ENCODE measurements around the gene CHD2.
A peak's percentile ranks its signal among the peaks of the same experiment; 100 is the strongest.

CHD2 gene

GRCh38 chr15:93042691-93043378 is 142.7 kb downstream of the CHD2 start:
- H3K27ac ChIP-seq: no peak overlapping the region
- no peak for DNase-seq (ENCODE audit: low read depth, low spot score)

GRCh38 chr15:93043621-93044300 is 143.6 kb downstream of the CHD2 start:
- no peak for DNase-seq (ENCODE audit: low read depth, low spot score)
- no peak overlapping the region for H3K27ac ChIP-seq

DNA sequence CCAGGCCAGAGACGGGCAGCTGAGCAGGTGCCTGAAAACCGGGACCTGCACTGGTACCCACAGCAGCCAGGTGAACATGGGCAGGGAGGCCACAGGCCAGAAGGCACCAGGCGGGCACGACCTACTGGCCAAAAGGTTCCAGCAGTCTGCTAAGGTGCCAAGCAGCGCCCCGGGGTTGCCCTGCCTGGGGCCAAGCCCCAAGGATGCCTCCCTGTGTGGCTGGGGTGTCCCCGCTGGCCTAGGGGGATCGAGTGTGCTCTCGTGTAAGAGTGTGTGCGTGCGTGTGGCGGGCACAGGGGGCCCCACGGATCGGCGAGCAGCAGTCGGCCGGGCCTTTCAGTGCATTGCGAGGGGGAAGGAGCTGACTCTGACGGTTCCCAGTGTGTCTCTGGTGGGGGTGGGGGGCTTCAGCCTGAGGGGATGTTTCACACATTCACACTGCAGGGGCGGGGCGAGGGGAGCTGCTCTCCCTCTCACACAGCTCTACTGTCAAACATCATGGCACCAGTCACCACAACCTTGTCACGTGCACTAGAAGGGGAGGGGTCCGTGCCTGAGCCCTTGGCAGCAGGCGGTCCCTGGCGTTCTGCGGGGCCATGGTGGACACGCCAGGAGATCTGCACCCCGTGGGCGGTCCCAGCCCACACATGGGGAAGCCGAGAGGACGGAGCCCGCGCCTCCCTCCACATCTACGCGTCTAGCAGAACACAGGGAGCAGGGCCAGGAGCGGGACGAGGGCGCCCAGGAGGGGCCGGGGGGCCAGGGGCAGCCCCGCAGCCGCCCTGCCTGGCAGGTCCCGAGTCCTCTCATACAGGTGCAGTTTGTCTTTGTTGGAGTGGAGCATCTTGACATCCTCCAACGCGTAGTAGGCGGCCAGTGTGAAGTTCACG is 144.4 kb downstream of the CHD2 start:
- no peak for DNase-seq (ENCODE audit: low read depth, low spot score)
- H3K27ac ChIP-seq: no peak overlapping the region

DNA sequence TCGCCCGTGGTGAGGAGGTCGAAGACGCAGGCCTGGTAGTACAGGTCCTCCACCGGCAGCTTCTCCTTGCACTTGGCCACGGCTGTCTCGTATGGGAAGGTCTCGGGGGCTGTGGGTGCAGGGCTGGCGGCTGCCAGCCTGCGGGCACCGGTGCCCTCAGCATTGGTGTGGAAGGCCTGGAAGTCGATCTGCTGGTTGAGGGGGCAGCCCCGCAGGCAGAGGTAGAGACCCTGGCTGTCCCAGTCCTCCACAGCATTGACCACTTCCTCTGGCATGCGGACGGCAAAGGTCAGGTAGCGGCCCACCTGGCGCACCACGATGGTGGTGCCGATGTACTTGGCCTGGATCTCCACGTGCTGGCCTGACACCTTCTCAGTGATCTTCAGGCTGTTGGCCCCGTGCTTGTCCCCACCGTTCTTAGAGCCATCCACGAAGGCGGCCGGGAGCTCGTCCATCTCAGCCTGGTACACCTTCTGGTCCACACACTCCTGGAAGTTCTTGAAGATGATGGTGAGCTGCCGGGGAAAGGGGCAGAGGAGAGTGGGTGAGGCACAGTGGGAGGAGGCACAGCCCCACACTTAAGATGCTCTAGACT is 145.2 kb downstream of the CHD2 start:
- no peak overlapping the region for H3K27ac ChIP-seq
- DNase-seq (ENCODE audit: low read depth, low spot score): no peak

DNA sequence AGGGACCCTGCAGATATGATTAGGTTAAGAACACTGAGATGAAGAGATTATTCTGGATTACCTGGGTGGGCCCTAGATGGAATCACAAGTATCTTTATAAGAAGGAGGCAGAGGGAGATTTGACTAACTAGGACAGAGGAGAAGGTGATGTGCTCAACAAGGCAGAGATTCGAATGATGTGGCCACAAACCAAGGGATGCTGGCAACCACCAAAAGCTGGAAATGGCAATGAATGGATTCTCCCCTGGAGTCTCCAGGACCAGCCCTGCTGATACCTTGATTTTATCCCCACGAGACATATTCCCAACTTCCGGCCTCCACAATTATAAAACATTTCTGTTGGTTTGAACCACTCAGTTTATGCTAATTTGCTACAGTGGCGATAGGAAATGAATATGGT is 146.0 kb downstream of the CHD2 start:
- no peak for DNase-seq (ENCODE audit: low read depth, low spot score)
- no peak overlapping the region for H3K27ac ChIP-seq

- no peak for DNase-seq (ENCODE audit: low read depth, low spot score)
- no peak overlapping the region for H3K27ac ChIP-seq
These were observed 146.6 kb downstream of the CHD2 start for GRCh38 chr15:93046721-93047120.

- no peak overlapping the region for H3K27ac ChIP-seq
- no peak for DNase-seq (ENCODE audit: low read depth, low spot score)
These were observed 147.7 kb downstream of the CHD2 start for GRCh38 chr15:93047621-93048425.

DNA sequence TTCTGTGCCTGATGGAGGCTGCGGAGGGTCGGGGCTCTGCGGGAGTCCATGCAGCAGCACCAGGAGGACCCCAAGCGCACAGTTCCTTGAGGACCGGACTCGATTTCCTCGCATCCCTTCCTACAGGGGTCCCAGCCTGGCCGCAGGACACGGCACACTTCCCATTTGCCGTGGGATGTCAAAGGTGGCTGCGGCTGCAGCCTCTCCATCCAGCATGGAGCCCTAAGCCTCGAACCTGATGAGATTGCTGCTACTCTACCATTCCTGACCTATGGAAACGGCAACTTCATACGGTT is 148.2 kb downstream of the CHD2 start:
- no peak for DNase-seq (ENCODE audit: low read depth, low spot score)
- no peak overlapping the region for H3K27ac ChIP-seq

DNA sequence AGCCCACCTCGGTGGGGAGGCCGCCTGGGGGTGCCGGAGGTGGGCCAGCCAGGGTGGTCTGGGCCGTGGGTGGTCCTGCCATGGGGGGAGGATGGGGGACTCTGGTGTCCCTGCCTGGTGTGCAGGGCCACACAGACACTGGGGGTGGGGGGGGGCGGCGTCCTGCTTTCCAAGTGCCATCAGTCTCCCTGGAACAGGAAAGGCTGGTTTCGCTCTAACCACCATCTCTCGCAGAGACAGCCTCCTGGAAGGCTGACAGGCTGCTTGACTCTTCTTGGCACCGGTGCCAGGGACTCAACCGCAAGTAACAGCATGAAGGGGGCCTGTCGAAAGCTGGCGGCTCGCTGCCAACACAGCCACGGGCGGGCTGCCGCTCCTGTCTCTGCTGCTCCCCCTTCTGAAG is 148.6 kb downstream of the CHD2 start:
- H3K27ac ChIP-seq: no peak overlapping the region
- DNase-seq (ENCODE audit: low read depth, low spot score): peak; percentile 68

DNA sequence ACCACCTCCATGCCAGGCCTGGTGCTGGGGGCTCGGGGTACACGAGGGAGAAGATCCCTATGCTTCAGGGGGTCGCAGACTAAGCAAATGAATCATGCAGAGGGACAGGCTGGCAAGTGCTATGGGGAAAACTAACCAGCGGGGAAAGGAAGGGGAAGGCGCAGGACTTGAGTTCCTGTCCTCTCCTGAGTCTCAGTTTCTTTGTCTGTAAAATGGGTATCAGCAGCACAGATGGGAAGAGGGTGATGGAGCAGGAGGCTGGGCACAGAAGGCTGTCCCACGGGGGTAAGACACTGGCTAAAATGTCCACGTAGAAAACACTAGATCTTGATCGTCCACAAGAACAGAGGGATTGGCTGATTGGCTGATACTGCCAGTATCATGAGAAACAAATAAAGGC is 149.1 kb downstream of the CHD2 start:
- no peak for DNase-seq (ENCODE audit: low read depth, low spot score)
- no peak overlapping the region for H3K27ac ChIP-seq

GRCh38 chr15:93049914-93050578 is 149.9 kb downstream of the CHD2 start:
- DNase-seq (ENCODE audit: low read depth, low spot score): no peak
- H3K27ac ChIP-seq: no peak overlapping the region

- DNase-seq (ENCODE audit: low read depth, low spot score): no peak
- no peak overlapping the region for H3K27ac ChIP-seq
These were observed 150.5 kb downstream of the CHD2 start for GRCh38 chr15:93050648-93051047.

- DNase-seq (ENCODE audit: low read depth, low spot score): no peak
These were observed 151.3 kb downstream of the CHD2 start for GRCh38 chr15:93051236-93052089.

GRCh38 chr15:93052090-93052879 is 152.2 kb downstream of the CHD2 start:
- no peak overlapping the region for H3K27ac ChIP-seq
- DNase-seq (ENCODE audit: low read depth, low spot score): no peak

More at GRCh38 chr15:93051236-93052089, 151.3 kb downstream of the CHD2 start:
- H3K27ac ChIP-seq: no peak overlapping the region

GRCh38 chr15:93055211-93055610 is 155.1 kb downstream of the CHD2 start:
- no peak for DNase-seq (ENCODE audit: low read depth, low spot score)
- H3K27ac ChIP-seq: no peak overlapping the region

DNA sequence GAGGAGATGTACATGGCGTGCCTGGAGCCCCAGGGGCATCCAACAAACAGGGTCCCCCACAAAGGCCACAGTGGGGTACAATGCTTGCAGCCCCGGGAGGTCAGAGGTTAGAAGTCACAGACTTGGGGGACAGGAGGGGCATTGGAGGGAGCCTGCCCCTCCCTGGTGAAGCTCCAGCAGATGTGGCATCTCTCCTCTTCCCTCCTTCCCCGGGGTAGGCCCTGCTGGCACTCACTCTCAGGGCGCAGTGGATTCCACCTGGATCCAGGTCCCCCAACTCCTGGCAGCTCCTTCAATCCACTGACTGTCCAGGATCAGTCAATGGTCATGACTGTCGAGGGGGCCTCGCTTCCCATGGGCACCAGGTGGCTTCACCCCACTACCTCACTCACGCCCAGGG is 156.7 kb downstream of the CHD2 start:
- no peak for DNase-seq (ENCODE audit: low read depth, low spot score)
- H3K27ac ChIP-seq: no peak overlapping the region

DNA sequence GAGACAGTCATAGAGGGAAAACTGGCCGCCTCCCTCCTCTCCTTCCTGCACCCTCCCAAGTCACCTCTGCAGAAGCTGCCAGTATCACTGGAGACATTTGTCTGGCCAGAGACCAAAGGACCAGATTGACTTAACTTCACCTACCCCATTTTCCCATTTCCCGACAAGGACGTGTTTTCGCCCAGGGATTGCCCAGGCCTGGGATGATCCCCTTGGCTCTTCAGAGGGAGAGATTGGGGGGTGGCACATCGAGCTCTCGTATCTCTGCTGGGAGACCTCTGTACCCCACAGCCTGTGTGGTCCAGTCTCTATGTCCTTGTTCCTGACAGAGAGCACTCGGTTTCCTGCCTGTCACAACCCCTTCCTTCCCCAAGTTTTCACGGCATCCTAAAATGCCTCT is 157.5 kb downstream of the CHD2 start:
- no peak for DNase-seq (ENCODE audit: low read depth, low spot score)
- no peak overlapping the region for H3K27ac ChIP-seq

DNA sequence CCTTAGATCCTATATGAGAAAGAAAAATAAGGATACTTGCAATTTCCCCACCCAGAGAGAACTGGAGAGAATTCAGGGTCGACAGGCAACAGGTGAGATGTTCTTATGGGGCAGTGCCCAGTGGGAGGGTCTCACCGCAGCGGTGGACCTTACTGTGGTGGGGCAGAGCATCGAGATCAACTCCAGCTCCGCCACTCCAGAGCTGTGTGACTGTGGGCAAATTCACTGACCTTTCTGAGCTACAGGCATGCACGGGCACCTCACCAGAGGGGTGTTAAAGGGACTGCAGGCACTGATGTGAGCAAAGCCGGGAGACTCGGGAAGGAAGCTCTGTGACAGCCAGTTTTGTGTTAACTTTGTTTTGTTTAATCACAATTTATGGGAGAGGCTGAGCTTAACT is 158.0 kb downstream of the CHD2 start:
- no peak for DNase-seq (ENCODE audit: low read depth, low spot score)
- H3K27ac ChIP-seq: no peak overlapping the region
